ENCODE measurements around the gene DCANP1. TPM values are rescaled to one million over a fixed set of nuclear protein-coding genes. Genes with fewer than 3 reads are reported as not detected.
A peak's percentile ranks its signal among the peaks of the same experiment; 100 is the strongest.

DCANP1 gene
- polyA plus RNA-seq, 1 donor (not counting 4 experiments of a cell fraction or from before 2014, with no cell fraction given): not detected

- peak overlapping the region; percentile 51 for H3K27ac ChIP-seq (ENCODE audit: control insufficient read depth, insufficient read depth, low read length)
- no peaks in the 10 kb centered on the region for H4K20me1 ChIP-seq (ENCODE audit: control insufficient read depth, extremely low read depth, insufficient read depth, low read length)
- H3K27me3 ChIP-seq (ENCODE audit: control insufficient read depth, extremely low read depth, insufficient read depth, low read length): no peaks in the 10 kb centered on the region
- FAIRE-seq: peak; percentile 97
- H3K9me1 ChIP-seq (ENCODE audit: control insufficient read depth, extremely low read depth, insufficient read depth, low read length): peaks cover 4% of the 10 kb centered on the region
- H3K4me1 ChIP-seq (ENCODE audit: control insufficient read depth, extremely low read depth, insufficient read depth, low read length): peaks cover 44% of the 10 kb centered on the region
- DNase-seq (ENCODE audit: low read depth, low spot score): peak; percentile 69
- no peak overlapping the region for H2AFZ ChIP-seq (ENCODE audit: control insufficient read depth, low read length)
- no peaks in the 10 kb centered on the region for H3K36me3 ChIP-seq (ENCODE audit: control insufficient read depth in 2 of 2, extremely low read depth in 1 of 2, insufficient read depth in 2 of 2, low read length in 2 of 2)
- H3K9ac ChIP-seq (ENCODE audit: control insufficient read depth, extremely low read depth, insufficient read depth, low read length): no peak overlapping the region
- TF ChIP-seq EZH2 (IDR thresholded peaks at IDR 0.05; ENCODE audit: low read length) (no peak), CTCF (optimal IDR thresholded peaks at IDR 0.05 in 1 of 3, IDR thresholded peaks at IDR 0.05 in 1 of 3, conservative IDR thresholded peaks at IDR 0.05 in 1 of 3; ENCODE audit: extremely low read depth in 1 of 3, insufficient read depth in 2 of 3, low read length in 3 of 3) (no peak)
- no peaks in the 10 kb centered on the region for H3K79me2 ChIP-seq (ENCODE audit: control insufficient read depth, insufficient read depth, low read length)
- H3K4me3 ChIP-seq (ENCODE audit: control insufficient read depth in 2 of 3, extremely low read depth in 1 of 3, insufficient read depth in 2 of 3, low read depth in 1 of 3, low read length in 3 of 3): no peak overlapping the region
- dilution Hi-C loops (cut with MboI; ENCODE audit: extremely low pct_ligation_motif_present, low sequenced_read_pairs): no loop called here
- H3K9me3 ChIP-seq (ENCODE audit: control insufficient read depth, low read depth, low read length): no peaks in the 10 kb centered on the region
- H3K4me2 ChIP-seq (ENCODE audit: control insufficient read depth, extremely low read depth, insufficient read depth, low read depth, low read length): peak overlapping the region; percentile 65
Observed at GRCh38 chr5:135492319-135492626, 45.1 kb upstream of the DCANP1 start.

- H3K36me3 ChIP-seq (ENCODE audit: control insufficient read depth in 2 of 2, extremely low read depth in 1 of 2, insufficient read depth in 2 of 2, low read length in 2 of 2): no peaks in the 10 kb centered on the region
- peak; percentile 78 for DNase-seq (ENCODE audit: low read depth, low spot score)
- H3K4me2 ChIP-seq (ENCODE audit: control insufficient read depth, extremely low read depth, insufficient read depth, low read depth, low read length): peak overlapping the region; percentile 65
- dilution Hi-C loops (cut with MboI; ENCODE audit: extremely low pct_ligation_motif_present, low sequenced_read_pairs): no loop called here
- H3K27me3 ChIP-seq (ENCODE audit: control insufficient read depth, extremely low read depth, insufficient read depth, low read length): no peaks in the 10 kb centered on the region
- H3K79me2 ChIP-seq (ENCODE audit: control insufficient read depth, insufficient read depth, low read length): no peaks in the 10 kb centered on the region
- H3K9me3 ChIP-seq (ENCODE audit: control insufficient read depth, low read depth, low read length): no peaks in the 10 kb centered on the region
- TF ChIP-seq CTCF (optimal IDR thresholded peaks at IDR 0.05 in 1 of 3, IDR thresholded peaks at IDR 0.05 in 1 of 3, conservative IDR thresholded peaks at IDR 0.05 in 1 of 3; ENCODE audit: extremely low read depth in 1 of 3, insufficient read depth in 2 of 3, low read length in 3 of 3) (no peak), EZH2 (IDR thresholded peaks at IDR 0.05; ENCODE audit: low read length) (no peak)
- H3K9ac ChIP-seq (ENCODE audit: control insufficient read depth, extremely low read depth, insufficient read depth, low read length): no peak overlapping the region
- H4K20me1 ChIP-seq (ENCODE audit: control insufficient read depth, extremely low read depth, insufficient read depth, low read length): no peaks in the 10 kb centered on the region
- peak overlapping the region; percentile 51 for H3K27ac ChIP-seq (ENCODE audit: control insufficient read depth, insufficient read depth, low read length)
- peaks cover 43% of the 10 kb centered on the region for H3K4me1 ChIP-seq (ENCODE audit: control insufficient read depth, extremely low read depth, insufficient read depth, low read length)
- peak overlapping the region in 1 of 3 experiments; percentile 34 for H3K4me3 ChIP-seq (ENCODE audit: control insufficient read depth in 2 of 3, extremely low read depth in 1 of 3, insufficient read depth in 2 of 3, low read depth in 1 of 3, low read length in 3 of 3)
- H2AFZ ChIP-seq (ENCODE audit: control insufficient read depth, low read length): peak overlapping the region; percentile 17
- no peak for FAIRE-seq
- peaks cover 4% of the 10 kb centered on the region for H3K9me1 ChIP-seq (ENCODE audit: control insufficient read depth, extremely low read depth, insufficient read depth, low read length)
Observed at GRCh38 chr5:135491552-135492318, 44.6 kb upstream of the DCANP1 start.

Measured in keratinocyte (primary cell).